AG04450 (cell line): ENCODE results near the gene CTCFL. TPM values are rescaled to one million over a fixed set of nuclear protein-coding genes. Genes with fewer than 3 reads are reported as not detected.

Experiments used
- CTCF ChIA-PET: fragments of 300-600, 350-600 bp; formaldehyde crosslinking; extraction: SDS; loops from one replicate; lab custom pipeline; 2022; ENCODE audit warnings: antibody characterized with exemption, inconsistent platforms; lab: Charles Lee
- POLR2A ChIA-PET: fragments of 350-600 bp; formaldehyde crosslinking; extraction: SDS; loops from one replicate; lab custom pipeline; 2021; ENCODE audit warnings: antibody characterized with exemption, inconsistent platforms; lab: Yijun Ruan, JAX
- DNase-seq: peaks from one replicate; pipeline ENCODE4 v3.0.0-alpha.2; 2011; ENCODE audit warnings: low read depth, low spot score
- H3K27ac ChIP-seq: one replicate; pipeline ENCODE4 v1.5.1; 2012; ENCODE audit warnings: low read depth, low read length, control low read depth
- H3K27me3 ChIP-seq: one replicate; pipeline ENCODE4 v1.6.0; 2012; ENCODE audit warnings: low read length; ENCODE audit not compliant: control insufficient read depth, insufficient read depth
- H3K4me3 ChIP-seq: 2 replicates; pipeline ENCODE4 v1.5.1; 2011; ENCODE audit warnings: mild to moderate bottlenecking, low read depth, low read length, control low read depth
- H3K9me3 ChIP-seq: 2 replicates; pipeline ENCODE4 v1.5.1; 2012; ENCODE audit warnings: low read length; ENCODE audit not compliant: control insufficient read depth, insufficient read depth
- polyA plus RNA-seq: library from polyadenylated mRNA; depleted of rRNA; stranded (reverse); fragments of >200 nt; gene quantifications from 2 replicates; pipeline ENCODE4 v1.2.3, GENCODE V29; 2011
- TF ChIP-seq, protein P1 (sequence below): IDR thresholded peaks from 2 replicates; pipeline ENCODE4 v1.5.1; 2011; ENCODE audit warnings: low read depth, low read length, control low read depth, inconsistent platforms

The CTCFL gene
- polyA plus RNA-seq, 1 experiment: not detected

DNA sequence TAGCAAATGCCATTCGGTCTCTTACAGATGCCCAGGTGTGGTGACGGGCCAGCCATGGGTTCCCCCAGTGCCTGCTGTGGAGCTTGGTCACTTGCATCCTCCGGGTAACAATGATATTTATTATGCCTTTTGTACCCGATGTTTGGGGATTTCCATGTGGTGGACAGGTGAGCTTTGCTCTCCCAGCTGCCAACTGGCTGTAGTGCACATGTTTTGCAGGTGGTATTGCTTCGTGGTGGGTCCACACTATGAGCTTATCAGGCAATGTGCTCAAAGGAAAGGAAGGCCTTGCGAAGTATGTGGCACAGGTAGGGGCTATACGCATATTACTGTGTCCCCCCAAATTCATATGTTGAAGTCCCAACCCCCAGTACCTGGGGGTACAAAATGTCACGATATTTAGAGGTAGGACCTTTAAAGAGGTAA lies 4.2 kb upstream of the CTCFL start:
- no peak for DNase-seq
- POLR2A ChIA-PET: no interaction called here

DNA sequence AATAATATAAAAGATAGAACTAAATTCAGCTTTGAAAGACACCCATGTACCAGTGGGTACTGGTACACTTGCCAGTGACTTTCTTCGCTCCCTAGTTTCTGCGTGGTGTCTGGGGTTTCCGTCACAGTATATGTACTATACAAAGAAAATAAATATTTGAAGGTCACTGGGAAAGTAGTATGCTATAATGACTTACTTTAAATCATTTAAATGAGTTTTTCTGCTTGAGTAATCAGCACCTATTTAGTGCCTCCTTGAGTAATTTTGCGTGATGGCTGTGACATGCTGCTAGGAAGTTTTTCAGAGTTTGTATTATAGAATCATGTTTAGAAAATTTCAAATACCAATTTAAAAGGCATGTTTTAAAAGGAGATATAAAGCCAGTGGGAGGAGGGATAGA lies 3.2 kb upstream of the CTCFL start:
- TF ChIP-seq, protein P1, sequence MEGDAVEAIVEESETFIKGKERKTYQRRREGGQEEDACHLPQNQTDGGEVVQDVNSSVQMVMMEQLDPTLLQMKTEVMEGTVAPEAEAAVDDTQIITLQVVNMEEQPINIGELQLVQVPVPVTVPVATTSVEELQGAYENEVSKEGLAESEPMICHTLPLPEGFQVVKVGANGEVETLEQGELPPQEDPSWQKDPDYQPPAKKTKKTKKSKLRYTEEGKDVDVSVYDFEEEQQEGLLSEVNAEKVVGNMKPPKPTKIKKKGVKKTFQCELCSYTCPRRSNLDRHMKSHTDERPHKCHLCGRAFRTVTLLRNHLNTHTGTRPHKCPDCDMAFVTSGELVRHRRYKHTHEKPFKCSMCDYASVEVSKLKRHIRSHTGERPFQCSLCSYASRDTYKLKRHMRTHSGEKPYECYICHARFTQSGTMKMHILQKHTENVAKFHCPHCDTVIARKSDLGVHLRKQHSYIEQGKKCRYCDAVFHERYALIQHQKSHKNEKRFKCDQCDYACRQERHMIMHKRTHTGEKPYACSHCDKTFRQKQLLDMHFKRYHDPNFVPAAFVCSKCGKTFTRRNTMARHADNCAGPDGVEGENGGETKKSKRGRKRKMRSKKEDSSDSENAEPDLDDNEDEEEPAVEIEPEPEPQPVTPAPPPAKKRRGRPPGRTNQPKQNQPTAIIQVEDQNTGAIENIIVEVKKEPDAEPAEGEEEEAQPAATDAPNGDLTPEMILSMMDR: no peak
- no peaks in the 10 kb centered on the region for H3K9me3 ChIP-seq
- DNase-seq: no peak
- CTCF ChIA-PET: interaction anchor here (0.6 kb wide), 1 partner anchor 680 kb away, joined by 3 read pairs; no protein-coding TSS in a partner anchor
- no peaks in the 10 kb centered on the region for H3K27me3 ChIP-seq
- no peak overlapping the region for H3K27ac ChIP-seq
- POLR2A ChIA-PET: no interaction called here
- no peak overlapping the region for H3K4me3 ChIP-seq

More for the DNA sequence above, 4.2 kb upstream of the CTCFL start:
- TF ChIP-seq, protein P1: no peak
- Histone ChIP-seq H3K27me3 (peaks cover 3% of the 10 kb centered on the region), H3K4me3 (no peak overlapping the region), H3K27ac (no peak overlapping the region), H3K9me3 (no peaks in the 10 kb centered on the region)
- CTCF ChIA-PET: no interaction called here

DNA sequence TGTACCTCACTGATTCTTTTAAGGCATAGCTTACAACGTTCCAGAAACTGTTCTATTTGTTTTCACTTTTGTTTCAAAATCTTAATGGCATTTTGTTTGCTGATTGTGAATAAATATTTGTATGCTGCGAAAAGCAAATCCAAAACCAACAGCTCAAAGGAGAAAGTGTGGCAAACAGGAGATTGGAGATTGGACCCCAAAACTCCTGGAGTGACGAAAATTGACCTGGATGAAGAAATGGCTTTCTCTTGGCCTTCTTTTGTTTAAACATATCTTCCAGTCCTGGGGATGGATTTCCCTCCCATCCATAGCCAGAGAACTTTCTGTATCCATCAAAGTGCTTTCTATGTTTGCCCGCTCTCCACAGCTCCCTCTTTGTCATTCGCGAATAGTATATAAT lies 2.8 kb upstream of the CTCFL start:
- ChIA-PET POLR2A (no interaction called here), CTCF (interaction anchor here (0.6 kb wide), 1 partner anchor 681 kb away, joined by 3 read pairs; no protein-coding TSS in a partner anchor)
- no peak overlapping the region for H3K27ac ChIP-seq
- TF ChIP-seq, protein P1: no peak
- no peak for DNase-seq
- no peaks in the 10 kb centered on the region for H3K27me3 ChIP-seq
- H3K9me3 ChIP-seq: no peaks in the 10 kb centered on the region
- H3K4me3 ChIP-seq: no peak overlapping the region

DNA sequence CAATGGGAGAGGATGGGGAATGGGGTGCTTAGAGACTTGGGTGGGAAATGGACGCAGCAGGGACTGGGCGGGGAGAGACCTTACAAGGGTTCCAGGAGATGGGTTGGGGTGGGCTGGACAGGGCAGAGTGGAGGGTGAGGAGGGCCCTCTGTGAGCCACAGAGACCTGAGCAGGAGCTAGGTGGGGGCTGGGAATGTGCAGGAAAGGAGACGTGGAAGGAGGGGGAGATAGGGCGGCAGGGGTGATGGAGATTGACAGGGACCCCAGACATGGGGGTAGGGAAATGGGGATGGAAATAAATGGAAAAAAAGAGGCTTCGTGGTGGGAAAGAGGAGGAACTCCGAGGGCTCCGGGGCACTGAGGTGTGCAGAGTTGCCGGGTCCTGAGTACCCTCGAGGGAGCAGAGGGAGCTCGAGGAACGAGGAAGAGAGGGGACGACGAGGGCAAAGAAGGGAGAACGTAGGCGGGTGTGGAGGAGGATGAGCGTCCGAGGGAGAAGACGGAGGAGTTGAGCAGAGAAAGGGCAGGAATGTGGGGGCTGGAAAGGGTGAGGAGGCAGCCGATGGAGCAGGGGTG lies 2.0 kb upstream of the CTCFL start:
- CTCF ChIA-PET: interaction anchor here (0.6 to 0.7 kb wide), 2 partner anchors 69 to 70 kb away, joined by 3 to 7 read pairs; no protein-coding TSS in a partner anchor
- TF ChIP-seq, protein P1: no peak

DNA sequence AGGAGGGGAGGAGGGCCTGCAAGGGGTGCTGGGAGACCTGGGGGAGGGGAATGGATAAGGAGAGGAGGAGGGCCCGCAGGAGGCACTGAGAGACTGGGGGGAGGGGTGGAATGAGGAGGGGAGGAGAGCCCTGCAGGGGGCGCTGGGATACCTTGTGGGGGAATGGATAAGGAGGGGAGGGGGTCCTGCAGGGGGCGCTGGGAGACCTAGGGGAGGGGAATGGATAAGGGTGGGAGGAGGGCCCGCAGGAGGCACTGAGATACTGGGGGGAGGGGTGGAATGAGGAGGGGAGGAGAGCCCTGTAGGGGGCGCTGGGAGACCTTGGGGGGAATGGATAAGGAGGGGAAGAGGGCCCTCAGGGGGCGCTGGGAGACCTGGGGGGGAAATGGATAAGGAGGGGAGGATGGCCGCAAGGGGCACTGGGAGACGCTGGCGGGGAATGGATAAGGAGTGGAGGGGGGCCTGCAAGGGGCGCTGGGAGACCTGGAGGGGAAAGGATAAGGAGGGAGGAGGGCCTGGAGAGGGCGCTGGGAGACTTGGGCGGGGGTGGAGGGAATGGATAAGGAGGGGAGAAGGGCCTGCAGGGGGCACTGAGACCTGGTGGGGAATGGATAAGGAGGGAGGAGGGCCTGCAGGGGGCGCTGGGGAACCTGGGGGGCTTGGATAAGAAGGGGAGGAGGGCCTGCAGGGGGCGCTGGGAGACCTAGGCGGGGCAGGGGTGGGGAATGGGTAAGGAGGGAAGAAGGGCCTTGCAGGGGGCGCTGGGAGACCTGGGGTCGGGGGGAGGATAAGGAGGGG lies 1.3 kb upstream of the CTCFL start:
- DNase-seq: no peak
- Histone ChIP-seq H3K4me3 (no peak overlapping the region), H3K27ac (no peak overlapping the region), H3K9me3 (no peaks in the 10 kb centered on the region), H3K27me3 (peaks cover 1% of the 10 kb centered on the region)
- POLR2A ChIA-PET: no interaction called here
- CTCF ChIA-PET: no interaction called here
- TF ChIP-seq, protein P1: no peak

More for the DNA sequence above, 2.0 kb upstream of the CTCFL start:
- DNase-seq: no peak
- Histone ChIP-seq H3K9me3 (no peaks in the 10 kb centered on the region), H3K27me3 (no peaks in the 10 kb centered on the region), H3K27ac (no peak overlapping the region), H3K4me3 (no peak overlapping the region)
- POLR2A ChIA-PET: no interaction called here
